K562 (cell line): ENCODE measurements around the gene ALDOC. TPM values are rescaled to one million over a fixed set of nuclear protein-coding genes. Genes with fewer than 3 reads are reported as not detected.

Experiments
- AFF1 ChIP-seq, 2 experiments: fragments of 450-650 bp; IDR thresholded peaks; 2 replicates each; pipeline ENCODE4 v1.6.1; 2018; ENCODE audit warnings: mild to moderate bottlenecking in 2 of 2, low read depth in 1 of 2; ENCODE audit not compliant: partially characterized antibody in 2 of 2
- ATF2 ChIP-seq: sonication (generic); formaldehyde crosslinking; IDR thresholded peaks from 2 replicates; pipeline ENCODE4 v1.8.1; 2022; ENCODE audit warnings: missing genetic modification reagents
- BMI1 ChIP-seq: fragments of 150-350 bp; IDR thresholded peaks from 2 replicates; pipeline ENCODE4 v1.6.1; 2014; ENCODE audit warnings: low read length
- CC2D1A ChIP-seq: fragments of 450-650 bp; IDR thresholded peaks from 2 replicates; pipeline ENCODE4 v1.6.1; 2017; ENCODE audit warnings: mild to moderate bottlenecking
- FOXP1 ChIP-seq: sonication (generic); formaldehyde crosslinking; IDR thresholded peaks from 2 replicates; pipeline ENCODE4 v1.8.0; 2022; ENCODE audit warnings: mild to moderate bottlenecking, missing genetic modification reagents
- NR3C1 ChIP-seq: sonication (generic); formaldehyde crosslinking; IDR thresholded peaks from 2 replicates; pipeline ENCODE4 v1.8.1; 2022; ENCODE audit warnings: missing genetic modification reagents
- NRF1 ChIP-seq, 2 experiments: fragments of 450-650 bp; IDR thresholded peaks in 1 of 2; conservative IDR thresholded peaks in 1 of 2; 2 replicates each; pipeline ENCODE4 v1.6.1; 2014; ENCODE audit warnings: mild to moderate bottlenecking in 2 of 2
- RERE ChIP-seq: sonication (generic); formaldehyde crosslinking; IDR thresholded peaks from 2 replicates; pipeline ENCODE4 v1.8.0; 2023; ENCODE audit warnings: missing genetic modification reagents, mild to moderate bottlenecking, borderline replicate concordance
- SETDB1 ChIP-seq: IDR thresholded peaks from one replicate; pipeline ENCODE4 v1.6.1; 2012; ENCODE audit warnings: low read length, control low read depth, inconsistent platforms
- TEAD4 ChIP-seq, 2 experiments: sonication (generic) in 1 of 2; formaldehyde crosslinking in 1 of 2; IDR thresholded peaks; 2 replicates each; pipeline versions ENCODE4 v1.6.1 to v1.8.0; 2012 to 2022; ENCODE audit warnings: borderline replicate concordance in 1 of 2, inconsistent platforms in 1 of 2, low read length in 1 of 2, mild to moderate bottlenecking in 1 of 2, missing genetic modification reagents in 1 of 2
- ZNF282 ChIP-seq: sonication (generic); formaldehyde crosslinking; IDR thresholded peaks from 2 replicates; pipeline ENCODE4 v1.8.1; 2023; ENCODE audit warnings: missing genetic modification reagents
- polyA plus RNA-seq, 8 experiments: library from polyadenylated mRNA; depleted of rRNA in 4 of 8; stranded (reverse) in 5 of 8; unstranded in 3 of 8; fragments of >200 nt; fragmentation: Nextera tagmentation in 2 of 8; fragmentation: Illumina TruSeq in 1 of 8; extraction: Ambion mirVana in 2 of 8; extraction: Trizol in 1 of 8; gene quantifications; 2 replicates each; pipeline versions ENCODE4 v1.2.1 to v1.2.3, GENCODE V29; 2011 to 2014; ENCODE audit warnings: inconsistent platforms in 1 of 8, missing spikeins in 1 of 8
- total RNA-seq, 7 experiments: library from RNA; depleted of rRNA in 6 of 7; stranded (reverse); fragments of >200 nt in 6 of 7; fragmentation: Illumina TruSeq in 2 of 7; extraction: Trizol in 2 of 7; gene quantifications; 2 replicates each; pipeline versions ENCODE4 v1.2.1 to v1.2.3, GENCODE V29; 2011 to 2021; ENCODE audit warnings: low replicate concordance in 1 of 7
- TF ChIP-seq, protein P1 (sequence below): fragments of 250-450 bp; sonication (Bioruptor Pico); IDR thresholded peaks from 2 replicates; pipeline ENCODE4 v1.6.1; 2021; ENCODE audit warnings: mild to moderate bottlenecking
- TF ChIP-seq, protein P2 (sequence below), 2 experiments: fragments of 450-650 bp; conservative IDR thresholded peaks; 2 replicates each; pipeline ENCODE4 v1.6.1; 2017; ENCODE audit warnings: mild to moderate bottlenecking in 2 of 2, moderate library complexity in 2 of 2

Gene ALDOC
- total and polyA plus RNA-seq, 9 of the 15 experiments (the other 6 are each of a cell fraction or from before 2014, with no cell fraction given): 43.2 to 263 (median 99.2) TPM

- no peak for TF ChIP-seq NR3C1 (CRISPR knock-in tag)
- TF ChIP-seq RERE (CRISPR knock-in tag): no peak
- peak; percentile 96 for TF ChIP-seq CC2D1A
- no peak for TF ChIP-seq ATF2 (CRISPR knock-in tag)
- TF ChIP-seq, protein P1, sequence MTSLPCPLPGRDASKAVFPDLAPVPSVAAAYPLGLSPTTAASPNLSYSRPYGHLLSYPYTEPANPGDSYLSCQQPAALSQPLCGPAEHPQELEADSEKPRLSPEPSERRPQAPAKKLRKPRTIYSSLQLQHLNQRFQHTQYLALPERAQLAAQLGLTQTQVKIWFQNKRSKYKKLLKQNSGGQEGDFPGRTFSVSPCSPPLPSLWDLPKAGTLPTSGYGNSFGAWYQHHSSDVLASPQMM (CRISPR knock-in tag): no peak
- TF ChIP-seq, protein P2, sequence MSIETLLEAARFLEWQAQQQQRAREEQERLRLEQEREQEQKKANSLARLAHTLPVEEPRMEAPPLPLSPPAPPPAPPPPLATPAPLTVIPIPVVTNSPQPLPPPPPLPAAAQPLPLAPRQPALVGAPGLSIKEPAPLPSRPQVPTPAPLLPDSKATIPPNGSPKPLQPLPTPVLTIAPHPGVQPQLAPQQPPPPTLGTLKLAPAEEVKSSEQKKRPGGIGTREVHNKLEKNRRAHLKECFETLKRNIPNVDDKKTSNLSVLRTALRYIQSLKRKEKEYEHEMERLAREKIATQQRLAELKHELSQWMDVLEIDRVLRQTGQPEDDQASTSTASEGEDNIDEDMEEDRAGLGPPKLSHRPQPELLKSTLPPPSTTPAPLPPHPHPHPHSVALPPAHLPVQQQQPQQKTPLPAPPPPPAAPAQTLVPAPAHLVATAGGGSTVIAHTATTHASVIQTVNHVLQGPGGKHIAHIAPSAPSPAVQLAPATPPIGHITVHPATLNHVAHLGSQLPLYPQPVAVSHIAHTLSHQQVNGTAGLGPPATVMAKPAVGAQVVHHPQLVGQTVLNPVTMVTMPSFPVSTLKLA (conservative IDR thresholded peaks at IDR 0.05): peak in 1 of 2 experiments; percentile 66; a peak in 2 of 4 replicates
- no peak for TF ChIP-seq BMI1
- peak; percentile 99 for TF ChIP-seq TEAD4 (IDR thresholded peaks at IDR 0.05; ENCODE audit: low read length)
- TF ChIP-seq TEAD4 (CRISPR knock-in tag; IDR thresholded peaks at IDR 0.05; ENCODE audit: borderline replicate concordance): no peak
- peak in 1 of 2 experiments; percentile 59 for TF ChIP-seq AFF1 (IDR thresholded peaks at IDR 0.05; ENCODE audit: low read depth in 1 of 2, partially characterized antibody in 2 of 2)
- no peak for TF ChIP-seq SETDB1
- no peak for TF ChIP-seq ZNF282 (CRISPR knock-in tag)
- no peak for TF ChIP-seq NRF1 (conservative IDR thresholded peaks at IDR 0.05 in 1 of 2, IDR thresholded peaks at IDR 0.05 in 1 of 2)
- TF ChIP-seq FOXP1 (CRISPR knock-in tag): no peak
Measured at GRCh38 chr17:28527181-28527681, 49.5 kb downstream of the ALDOC start (continued).
